GM08714 (cell line): ENCODE data around the gene APBA2.

Experiments
- H3K4me3 ChIP-seq: fragments of 200-500 bp; sonication (Bioruptor generic); 2 replicates; pipeline ENCODE4 v1.5.1; 2014; ENCODE audit warnings: mild to moderate bottlenecking, low read length, inconsistent platforms
- ZNF274 ChIP-seq: IDR thresholded peaks from 2 replicates; pipeline ENCODE4 v1.6.1; 2012; ENCODE audit warnings: mild to moderate bottlenecking, low read depth, low read length

Gene APBA2

DNA sequence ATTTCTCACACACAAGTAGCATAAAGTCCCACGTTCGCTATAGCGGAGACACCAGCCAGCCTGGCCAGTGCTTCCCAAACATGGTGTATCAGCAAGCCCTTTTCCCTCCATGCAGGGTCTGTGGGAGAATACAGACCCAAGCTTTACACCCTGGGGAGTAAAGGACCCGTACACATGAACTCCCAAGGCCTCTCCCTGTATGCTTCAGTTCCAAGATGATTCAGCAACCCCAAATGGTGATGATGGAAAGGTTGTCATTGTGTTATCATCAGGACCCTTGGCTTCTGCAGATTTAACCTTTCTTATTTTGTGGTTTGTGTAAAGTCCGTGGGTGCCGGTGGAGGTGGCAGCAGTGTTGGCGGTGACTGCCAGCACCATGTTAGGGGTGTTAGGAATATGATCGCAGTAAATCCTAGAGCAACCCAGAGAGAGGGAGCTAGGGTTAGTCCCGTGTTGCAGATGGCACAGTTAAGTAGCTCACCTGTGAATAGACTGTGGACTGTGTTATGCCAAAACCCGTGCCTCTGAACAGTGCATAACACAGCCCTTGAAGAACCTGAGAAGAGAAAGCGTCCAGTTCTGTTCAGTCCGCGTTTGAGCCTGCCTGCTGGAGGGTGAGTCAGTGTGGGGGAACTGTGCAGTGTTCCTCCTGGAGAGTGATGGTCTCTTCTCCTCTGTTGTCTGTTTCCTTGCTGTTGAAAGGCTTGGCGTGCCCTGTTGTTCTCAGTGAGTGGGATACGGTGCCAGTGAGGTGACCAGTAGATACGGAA lies 174.3 kb downstream of the APBA2 start:
- H3K4me3 ChIP-seq: no peak overlapping the region
- no peak for TF ChIP-seq ZNF274

- H3K4me3 ChIP-seq: no peak overlapping the region
- no peak for TF ChIP-seq ZNF274
Measured at GRCh38 chr15:29061746-29062145, 176.0 kb downstream of the APBA2 start.

- H3K4me3 ChIP-seq: no peak overlapping the region
- TF ChIP-seq ZNF274: no peak
Measured at GRCh38 chr15:29062179-29062591, 176.4 kb downstream of the APBA2 start.

DNA sequence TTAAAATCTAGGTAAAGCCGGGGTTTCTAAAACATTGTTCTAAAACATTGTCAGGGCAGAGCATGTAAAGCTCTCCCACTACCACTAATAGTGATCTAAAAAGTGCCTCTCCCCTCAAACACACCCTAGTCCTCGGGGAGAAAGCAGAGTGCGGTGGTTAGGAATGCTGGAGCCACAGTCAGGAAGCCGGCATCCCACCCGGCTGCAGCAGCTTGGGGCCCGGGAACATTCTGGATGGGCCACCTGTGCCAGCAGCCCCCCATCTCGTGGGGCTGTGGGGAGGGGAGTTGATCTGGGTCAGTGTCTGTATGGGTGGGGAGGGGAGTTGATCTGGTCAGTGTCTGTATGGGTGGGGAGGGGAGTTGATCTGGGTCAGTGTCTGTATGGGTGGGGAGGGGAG lies 176.9 kb downstream of the APBA2 start:
- no peak overlapping the region for H3K4me3 ChIP-seq
- TF ChIP-seq ZNF274: no peak

DNA sequence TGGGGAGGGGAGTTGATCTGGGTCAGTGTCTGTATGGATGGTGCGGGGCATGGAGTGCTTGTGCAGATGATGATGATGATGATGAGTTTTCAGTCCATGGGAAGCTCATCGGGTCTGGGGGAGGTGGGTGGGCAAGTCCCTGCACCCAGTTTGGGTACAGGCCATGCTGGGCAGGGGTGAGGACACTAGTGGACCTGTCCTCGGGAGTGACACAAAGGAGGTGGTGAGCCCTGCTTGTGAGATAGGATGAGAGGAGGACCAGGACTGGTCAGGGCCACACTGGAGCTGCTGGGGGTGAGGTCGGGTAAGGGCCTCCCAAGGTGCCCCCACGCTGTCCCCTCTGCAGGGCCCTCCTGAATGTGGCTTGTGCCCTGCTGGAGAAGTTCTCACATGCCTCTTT lies 177.9 kb downstream of the APBA2 start:
- TF ChIP-seq ZNF274: no peak
- no peak overlapping the region for H3K4me3 ChIP-seq

- no peak overlapping the region for H3K4me3 ChIP-seq
- TF ChIP-seq ZNF274: no peak
Measured at GRCh38 chr15:29064290-29064689, 178.5 kb downstream of the APBA2 start.

- H3K4me3 ChIP-seq: no peak overlapping the region
- no peak for TF ChIP-seq ZNF274
Measured at GRCh38 chr15:29064731-29065130, 179.0 kb downstream of the APBA2 start.

- H3K4me3 ChIP-seq: no peak overlapping the region
- no peak for TF ChIP-seq ZNF274
Measured at GRCh38 chr15:29065571-29065970, 179.8 kb downstream of the APBA2 start.

GRCh38 chr15:29066310-29066709 lies 180.5 kb downstream of the APBA2 start:
- H3K4me3 ChIP-seq: no peak overlapping the region
- TF ChIP-seq ZNF274: no peak

- TF ChIP-seq ZNF274: no peak
- no peak overlapping the region for H3K4me3 ChIP-seq
Measured at GRCh38 chr15:29066838-29067237, 181.1 kb downstream of the APBA2 start.

- H3K4me3 ChIP-seq: no peak overlapping the region
- TF ChIP-seq ZNF274: no peak
Measured at GRCh38 chr15:29067949-29068348, 182.2 kb downstream of the APBA2 start.

GRCh38 chr15:29070471-29071231 lies 184.9 kb downstream of the APBA2 start:
- no peak for TF ChIP-seq ZNF274
- H3K4me3 ChIP-seq: no peak overlapping the region

DNA sequence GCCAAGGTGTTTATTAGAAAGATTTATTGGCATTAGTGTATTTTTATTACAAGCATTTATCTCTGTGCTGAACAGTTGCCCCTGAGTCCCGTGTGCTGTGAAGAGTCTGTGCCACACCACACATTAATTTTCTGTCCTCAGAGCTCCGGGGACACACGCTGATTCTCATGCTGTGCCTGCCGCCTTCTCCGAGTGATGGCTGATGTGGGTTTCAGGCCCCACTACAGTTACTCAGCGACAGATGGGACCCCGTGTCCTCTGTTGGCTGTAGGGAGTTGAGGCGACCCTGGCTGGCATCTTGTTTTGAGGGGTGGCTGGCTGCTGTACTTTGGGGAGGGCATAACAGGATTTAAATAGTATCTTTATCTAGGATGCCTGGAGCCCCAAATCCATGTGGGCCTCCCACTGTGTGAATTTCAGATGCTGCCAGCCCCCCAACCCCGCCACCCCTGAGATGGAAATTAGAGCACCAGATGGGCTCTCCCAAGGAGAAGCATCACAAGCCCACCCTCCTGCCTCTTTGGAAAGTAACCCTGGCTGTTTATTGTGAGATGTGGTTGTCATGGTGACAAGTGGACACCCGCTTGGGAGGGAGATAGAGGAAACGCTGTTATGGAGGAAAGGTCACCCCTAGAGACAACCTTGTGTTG lies 185.6 kb downstream of the APBA2 start:
- TF ChIP-seq ZNF274: no peak
- no peak overlapping the region for H3K4me3 ChIP-seq

GRCh38 chr15:29071882-29072273 lies 186.1 kb downstream of the APBA2 start:
- no peak overlapping the region for H3K4me3 ChIP-seq
- no peak for TF ChIP-seq ZNF274

DNA sequence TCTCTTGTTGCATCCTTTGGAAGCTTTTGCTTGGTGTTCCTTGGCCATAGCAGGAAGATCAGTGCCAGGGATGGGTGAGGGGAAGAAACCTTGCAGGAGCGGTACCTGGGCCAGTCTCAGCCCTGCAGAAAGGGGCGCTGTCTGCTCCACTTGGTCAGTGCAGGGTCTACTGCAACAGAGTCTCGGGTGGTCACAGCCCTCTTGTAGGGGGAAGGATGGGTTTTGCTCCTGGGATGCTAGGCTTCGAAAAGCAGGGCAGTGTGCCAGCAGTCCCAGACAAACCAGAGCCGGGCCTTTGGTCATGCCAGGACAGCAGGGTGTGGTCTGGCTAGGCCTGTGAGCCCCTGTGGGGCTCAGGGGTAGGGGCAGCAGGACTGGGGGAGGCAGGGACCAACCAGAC lies 186.7 kb downstream of the APBA2 start:
- TF ChIP-seq ZNF274: no peak

GRCh38 chr15:29074045-29074444 lies 188.3 kb downstream of the APBA2 start:
- H3K4me3 ChIP-seq: no peak overlapping the region
- no peak for TF ChIP-seq ZNF274

More for the DNA sequence above, 186.7 kb downstream of the APBA2 start:
- H3K4me3 ChIP-seq: no peak overlapping the region
